Dedifferentiated amniotic fluid mesenchymal stem cell (primary cell): Measurements from ENCODE around the gene SAMD4A.
"Not testable (repeated sequence)": the region's sequence is repeated elsewhere in the genome, so short reads cannot be mapped to it uniquely, and the experiment has no call there.

Experiments used
- DNase-seq: peaks from one replicate; pipeline ENCODE4 v3.0.0-alpha.2; 2016; ENCODE audit errors: extremely low spot score

Gene SAMD4A

DNA sequence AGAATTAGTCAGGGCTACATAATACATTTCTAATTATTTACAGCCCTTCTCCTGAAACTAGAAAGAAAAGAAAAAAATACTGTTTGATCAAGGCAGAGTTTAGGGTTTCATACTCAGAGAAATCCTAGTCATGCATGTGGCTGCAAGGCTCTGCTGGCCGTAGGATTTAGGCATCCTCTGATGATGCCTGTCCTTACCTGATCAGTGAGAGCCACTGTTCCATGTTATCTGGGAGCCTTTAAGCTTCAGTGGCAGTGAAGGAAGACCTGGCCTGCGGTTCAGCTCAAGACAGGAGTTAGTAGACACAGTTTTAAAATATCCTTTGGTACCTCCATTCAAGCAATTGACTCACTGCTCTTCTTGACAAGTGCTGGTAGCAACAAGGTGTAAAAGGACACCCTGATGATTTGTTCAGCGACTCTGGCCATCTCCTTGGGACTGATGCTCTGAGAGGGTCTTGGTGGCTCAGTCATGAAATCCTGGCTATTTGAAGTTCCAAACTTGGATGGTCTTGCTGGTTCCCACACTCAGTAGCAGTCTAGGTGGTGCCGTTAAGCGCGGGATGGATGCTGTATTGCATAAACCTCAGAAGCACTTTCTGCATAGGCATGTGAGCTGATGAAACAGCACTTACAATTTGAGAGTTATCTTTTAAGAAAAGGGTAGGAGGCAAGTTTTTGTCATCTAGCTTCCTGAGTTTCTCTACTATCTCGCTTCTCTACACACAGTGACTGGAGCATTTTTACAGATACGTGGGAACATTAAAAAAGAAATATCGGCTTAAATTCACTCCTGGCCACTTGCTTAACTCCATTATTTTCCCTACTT lies 162.0 kb downstream of the SAMD4A start:
- no peak for DNase-seq

DNA sequence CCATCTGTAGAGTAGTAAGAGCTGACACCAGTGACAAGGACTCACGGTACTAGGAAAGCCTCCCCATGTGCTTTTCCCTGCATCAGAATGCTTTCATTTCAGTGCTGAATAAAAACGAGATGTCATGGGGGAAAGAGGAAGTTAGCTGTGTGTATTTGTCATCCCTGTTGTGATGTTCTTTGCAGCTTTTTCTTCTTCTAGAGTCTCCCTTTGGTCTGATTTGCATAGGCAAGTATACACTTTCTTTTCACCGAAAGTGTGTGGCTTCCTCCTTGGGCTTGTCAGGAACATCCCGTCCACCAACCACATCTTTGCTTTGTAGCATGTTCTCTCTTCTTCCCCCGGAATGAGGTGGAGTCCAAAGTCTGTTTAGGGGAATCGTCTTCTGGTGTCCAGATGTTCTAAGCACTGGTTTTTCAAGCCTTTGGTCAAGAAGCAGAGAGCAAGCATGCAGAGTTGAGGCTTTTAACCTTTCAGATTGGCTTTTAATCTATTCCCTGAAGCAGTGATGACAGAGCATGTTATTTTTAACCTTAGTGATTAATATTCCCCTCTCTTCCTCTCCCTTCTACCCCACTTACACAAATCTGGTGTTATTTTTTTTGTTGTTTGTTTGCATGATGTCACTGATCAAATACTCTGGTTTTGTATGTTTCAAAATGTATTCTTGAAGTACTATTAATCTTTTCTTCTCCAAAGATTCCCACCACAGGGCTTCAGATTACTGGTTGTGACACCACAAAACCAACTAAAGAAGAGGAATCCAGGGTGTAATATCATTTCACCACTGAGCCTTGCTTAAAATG lies 163.4 kb downstream of the SAMD4A start:
- peak; percentile 18 for DNase-seq

DNA sequence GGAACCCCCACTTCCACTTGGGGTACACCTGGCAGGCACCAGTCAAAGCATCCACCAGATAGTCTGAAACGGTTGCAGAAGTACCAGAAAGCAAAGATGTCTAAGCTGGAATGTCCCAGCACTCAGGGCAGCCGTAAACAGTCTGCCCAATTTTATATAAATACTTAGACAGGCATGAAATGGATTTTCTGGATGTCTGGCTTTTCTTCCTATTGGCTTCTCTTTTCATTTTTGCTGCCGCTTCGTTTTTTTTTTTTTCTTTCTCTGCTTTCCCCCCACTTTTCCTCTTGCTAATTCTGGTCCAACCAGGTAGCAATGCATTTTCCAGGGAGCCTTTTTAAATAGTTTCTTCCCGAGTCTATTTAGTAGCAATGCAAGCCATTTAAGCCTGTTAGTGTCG lies 168.0 kb downstream of the SAMD4A start:
- no peak for DNase-seq

DNA sequence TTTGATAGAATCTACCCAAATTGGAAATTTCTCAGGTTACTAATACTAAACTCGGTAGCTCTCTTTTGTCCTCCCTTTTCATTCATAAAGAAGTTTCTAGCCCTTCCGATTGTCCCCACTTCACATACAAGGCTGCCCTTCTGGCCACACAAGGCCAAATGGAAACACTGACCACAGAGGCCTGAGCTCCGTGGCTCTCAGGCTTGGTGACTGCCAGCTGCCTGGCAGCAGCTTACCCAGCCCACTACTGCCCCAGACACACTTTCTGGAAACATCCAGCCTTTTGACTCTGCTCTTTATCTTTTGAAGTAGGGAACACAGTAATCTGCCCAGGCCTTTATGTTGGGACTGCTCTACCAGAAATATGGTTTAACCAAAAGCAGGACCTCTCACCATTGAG lies 168.5 kb downstream of the SAMD4A start:
- no peak for DNase-seq

DNA sequence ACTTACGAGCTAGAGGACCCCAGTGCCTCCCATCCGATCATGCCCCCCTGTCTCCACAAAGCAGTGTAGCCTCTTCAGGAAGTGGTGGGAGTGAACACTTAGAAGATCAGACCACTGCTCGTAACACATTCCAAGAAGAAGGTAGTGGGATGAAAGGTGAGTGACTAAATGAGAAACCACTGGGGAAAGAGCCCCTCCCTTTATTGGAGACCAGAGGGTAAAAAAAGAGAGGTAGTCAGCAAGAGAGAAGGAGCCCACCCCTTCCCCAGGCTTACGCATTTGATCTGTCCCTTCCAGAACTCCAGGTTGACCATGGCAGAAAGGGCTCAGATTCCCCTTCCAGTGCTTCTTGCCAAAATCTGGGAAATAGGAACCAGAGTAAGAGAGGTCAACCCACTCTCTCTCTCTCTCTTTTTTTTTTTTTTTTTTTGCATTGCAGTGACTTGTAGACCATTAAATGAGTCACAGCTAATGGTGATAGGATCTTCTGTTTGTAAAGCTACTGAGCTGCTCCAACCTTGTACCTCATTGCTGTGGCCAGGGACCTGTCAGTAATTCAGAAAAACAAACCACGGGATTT lies 170.3 kb downstream of the SAMD4A start:
- DNase-seq, result no peak

DNA sequence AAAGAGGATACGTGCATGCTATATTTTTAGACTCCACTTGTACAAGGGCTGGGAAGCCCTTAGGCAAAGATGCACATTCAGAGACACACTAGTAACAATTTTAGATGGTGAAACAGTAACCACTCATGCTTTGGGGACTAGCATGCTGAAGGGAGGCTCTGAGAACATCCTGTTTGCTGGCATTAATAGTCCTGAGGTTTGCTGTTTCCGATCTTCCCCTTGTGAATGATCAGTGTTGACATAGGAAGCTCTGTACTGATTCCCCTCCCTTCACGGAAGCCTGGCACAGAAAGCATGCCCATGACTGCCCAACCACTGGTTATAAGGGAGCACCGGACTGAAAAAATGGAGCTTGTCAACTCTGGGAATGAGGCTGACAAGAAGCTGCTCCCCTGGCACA lies 171.1 kb downstream of the SAMD4A start:
- DNase-seq, result no peak

DNA sequence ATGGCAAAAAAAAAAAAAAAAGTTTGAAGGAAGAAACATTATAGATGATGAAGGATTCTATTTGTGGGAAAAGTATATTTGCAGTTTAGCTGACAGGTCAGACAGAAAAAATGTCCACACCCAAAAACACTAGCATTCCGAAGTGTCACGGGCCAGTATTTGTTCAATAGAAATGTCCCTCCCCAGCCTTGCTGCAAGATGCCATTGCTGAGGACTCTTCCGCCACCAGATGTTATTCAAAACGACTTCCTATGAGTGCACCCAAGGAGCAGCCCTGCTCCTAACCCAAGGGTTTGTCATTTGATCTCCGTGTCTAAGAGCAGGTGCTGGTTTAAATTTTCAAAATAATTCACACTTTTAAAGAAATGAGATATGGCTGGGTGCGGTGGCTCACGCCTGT lies 172.6 kb downstream of the SAMD4A start:
- no peak for DNase-seq

DNA sequence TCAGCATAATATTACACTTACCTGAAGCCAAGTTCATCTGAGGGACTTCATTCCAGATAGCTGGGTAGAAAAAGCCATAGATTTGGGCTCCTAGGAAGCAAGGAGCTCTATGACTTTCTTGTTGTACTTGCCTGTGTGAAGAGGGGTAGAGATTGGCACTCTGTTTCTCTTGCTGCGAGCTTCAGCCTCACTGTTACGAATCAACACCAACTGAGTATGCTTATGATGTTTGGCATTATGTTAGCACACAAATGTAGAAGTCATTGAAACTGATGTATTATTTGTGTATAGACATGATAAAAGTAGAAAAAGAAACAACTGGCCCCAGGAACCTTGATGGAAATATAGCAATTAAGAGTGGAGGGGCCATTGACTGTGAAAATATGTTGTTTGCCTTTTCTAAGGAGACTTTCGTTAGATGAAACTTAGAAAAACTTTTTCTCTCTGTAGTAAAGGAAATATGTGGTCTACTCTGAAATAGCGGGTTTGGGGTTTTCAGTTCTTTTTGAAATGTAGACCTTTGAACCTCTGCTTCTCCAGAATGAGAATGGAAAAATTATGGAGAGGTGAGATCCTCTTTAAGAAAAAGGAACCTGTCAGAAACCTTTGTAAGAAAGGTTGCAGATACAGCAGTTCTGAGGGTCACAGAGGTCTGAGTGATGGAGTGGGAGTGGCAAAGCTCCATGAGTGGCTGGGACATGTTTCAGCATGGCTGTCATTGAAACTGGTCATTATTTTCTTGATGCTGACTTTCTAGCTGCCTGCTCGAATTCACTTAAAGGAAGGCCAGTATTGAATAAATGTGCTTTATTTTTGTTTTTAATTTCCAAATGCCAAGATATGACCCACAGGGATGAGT lies 175.8 kb downstream of the SAMD4A start:
- DNase-seq, result no peak

DNA sequence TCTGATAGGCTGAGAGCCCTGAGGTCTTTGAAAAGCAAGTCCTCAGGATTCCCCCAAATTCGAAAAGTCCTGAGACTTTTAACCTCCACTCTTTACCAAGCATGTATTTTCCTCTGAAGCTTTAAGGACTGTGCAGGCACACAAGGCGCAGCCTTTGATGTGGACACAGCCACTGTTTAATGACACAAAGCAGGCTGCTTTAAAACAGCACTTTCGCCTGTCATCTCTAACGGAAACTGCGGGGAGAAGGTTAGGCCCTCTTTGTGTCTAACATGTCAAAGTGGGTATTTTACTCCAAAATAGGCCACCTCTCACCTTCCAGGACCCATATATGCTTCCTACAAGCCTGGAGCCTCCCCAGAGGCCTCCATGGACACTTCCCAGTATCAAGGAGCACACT lies 176.5 kb downstream of the SAMD4A start:
- DNase-seq, result no peak

DNA sequence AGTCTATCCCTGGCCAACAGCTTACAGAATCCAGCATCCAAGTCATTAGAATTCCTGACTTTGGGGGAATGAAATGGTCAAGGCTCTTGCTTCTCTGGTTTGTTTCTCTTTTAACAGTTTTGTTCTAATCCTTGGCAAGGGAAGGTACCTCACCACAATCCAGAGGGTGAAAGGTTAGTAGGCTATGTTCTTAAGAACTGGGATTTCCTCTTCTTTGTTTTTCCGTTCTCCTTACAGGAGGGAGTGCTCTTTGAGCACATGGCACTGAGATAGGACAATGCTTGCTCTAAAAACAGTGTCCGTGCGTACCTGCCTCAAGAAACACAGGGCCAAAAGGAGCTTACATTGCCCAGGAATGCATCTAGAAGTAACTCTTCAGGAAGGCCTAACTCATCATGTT lies 179.1 kb downstream of the SAMD4A start:
- no peak for DNase-seq

DNA sequence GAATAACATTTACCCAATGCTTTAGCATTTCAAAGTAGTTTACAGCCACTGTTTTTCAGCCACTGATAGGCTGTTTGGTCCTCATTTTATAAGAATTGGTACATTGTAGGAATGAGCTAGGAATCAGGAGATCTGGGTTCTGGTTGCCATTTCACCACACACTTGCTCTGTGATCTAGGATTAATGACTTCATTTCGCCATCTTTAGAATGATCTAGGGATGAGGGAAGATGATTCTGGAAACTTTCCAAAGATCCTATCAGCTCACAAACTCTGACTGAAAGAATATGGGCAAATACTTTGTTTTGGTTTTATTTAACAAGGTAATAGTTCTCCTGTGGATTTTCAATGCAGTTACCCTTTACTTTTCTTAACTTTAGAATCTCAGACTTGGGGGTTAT lies 180.7 kb downstream of the SAMD4A start:
- no peak for DNase-seq

DNA sequence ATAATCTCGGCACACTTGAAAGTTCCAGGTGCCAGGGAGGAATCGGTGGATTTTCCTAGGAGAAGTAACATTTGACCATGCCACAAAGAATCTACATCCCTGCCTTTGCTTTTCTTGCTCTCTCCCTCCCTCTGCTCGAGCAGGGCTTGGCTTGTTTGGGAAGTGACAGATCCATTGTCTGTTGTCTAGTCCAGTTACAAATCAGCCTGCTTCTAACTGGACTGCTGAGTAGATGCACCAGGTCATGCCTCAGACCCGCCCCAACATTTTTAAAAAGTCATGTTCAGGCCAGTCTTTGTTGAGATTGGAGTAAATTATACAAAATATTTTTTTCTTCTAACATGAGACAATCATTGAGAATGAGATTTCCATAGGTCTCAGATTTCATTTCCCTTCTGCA lies 182.3 kb downstream of the SAMD4A start:
- no peak for DNase-seq

DNA sequence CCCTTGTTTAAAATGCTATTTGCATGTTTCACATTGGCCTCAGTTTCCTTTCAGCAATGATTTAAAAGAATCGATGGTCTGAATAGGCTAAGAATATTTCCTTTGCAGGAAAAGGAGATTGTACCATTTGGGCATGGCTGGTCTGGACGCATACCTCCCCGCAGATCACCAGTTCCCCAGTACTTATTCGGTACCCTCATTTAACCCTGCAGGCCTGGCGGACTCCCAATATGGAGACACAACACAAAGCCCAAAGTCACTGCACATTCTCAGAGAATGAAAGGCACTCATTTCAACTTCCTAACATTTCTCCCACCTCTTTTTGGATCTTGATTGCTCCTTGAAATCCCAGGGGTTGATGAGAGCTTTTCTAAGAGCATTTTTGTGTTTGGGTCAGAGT lies 182.8 kb downstream of the SAMD4A start:
- no peak for DNase-seq

DNA sequence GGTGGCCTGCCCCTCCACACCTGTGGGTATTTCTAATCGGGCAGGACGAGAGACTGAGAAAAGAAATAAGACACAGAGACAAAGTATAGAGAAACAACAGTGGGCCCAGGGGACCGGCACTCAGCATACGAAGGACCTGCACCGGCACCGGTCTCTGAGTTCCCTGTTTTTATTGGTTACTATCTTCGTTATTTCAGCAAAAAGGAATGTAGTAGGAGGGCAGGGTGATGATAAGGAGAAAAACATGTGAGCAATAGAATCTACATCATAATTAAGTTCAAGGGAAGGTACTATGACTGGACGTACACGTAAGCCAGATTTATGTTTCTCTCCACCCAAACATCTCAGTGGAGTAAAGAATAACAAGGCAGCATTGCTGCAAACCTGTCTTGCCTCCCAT lies 185.7 kb downstream of the SAMD4A start:
- DNase-seq, result not testable (repeated sequence)

DNA sequence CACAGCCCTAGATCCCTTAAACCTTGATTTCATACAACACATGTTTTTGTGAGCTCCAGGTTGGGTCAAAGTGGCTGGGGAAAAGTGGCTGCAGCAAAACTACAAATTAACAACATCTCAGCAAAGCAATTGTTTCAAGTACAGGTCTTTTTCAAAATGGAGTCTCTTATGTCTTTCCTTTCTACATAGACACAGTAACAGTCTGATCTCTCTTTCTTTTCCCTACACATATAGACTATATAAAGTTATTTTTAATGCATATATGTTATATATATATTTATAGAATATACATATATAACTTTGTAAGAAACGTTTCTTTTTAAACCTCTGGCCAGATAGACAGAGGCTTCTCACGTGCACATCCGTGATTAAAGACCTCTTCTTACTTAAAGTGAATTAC lies 186.5 kb downstream of the SAMD4A start:
- DNase-seq, result not testable (repeated sequence)

DNA sequence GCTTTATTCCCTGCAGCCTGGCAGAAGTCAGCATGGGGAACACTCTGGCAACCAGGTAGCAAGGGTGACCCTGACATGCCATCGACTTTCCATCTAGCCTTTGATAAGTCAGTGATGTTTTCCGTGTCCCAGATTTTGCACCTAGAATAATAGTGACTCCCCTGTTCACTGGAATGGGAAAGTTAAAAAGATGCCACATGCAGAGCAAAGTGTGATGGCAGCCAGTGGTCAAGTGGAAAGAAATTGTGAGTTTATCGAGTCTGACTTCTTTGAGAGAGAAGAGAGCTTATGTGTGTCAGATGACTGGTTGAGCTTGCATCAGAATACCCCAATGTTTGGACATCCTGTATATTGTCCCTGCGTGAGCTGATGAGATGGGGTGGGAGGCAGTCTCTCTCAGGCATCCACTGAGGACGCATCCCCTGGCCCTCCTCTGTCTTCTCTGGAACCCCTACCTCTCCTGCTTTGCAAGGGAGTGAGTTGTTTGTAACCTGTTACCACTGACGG lies 187.2 kb downstream of the SAMD4A start:
- no peak for DNase-seq

DNA sequence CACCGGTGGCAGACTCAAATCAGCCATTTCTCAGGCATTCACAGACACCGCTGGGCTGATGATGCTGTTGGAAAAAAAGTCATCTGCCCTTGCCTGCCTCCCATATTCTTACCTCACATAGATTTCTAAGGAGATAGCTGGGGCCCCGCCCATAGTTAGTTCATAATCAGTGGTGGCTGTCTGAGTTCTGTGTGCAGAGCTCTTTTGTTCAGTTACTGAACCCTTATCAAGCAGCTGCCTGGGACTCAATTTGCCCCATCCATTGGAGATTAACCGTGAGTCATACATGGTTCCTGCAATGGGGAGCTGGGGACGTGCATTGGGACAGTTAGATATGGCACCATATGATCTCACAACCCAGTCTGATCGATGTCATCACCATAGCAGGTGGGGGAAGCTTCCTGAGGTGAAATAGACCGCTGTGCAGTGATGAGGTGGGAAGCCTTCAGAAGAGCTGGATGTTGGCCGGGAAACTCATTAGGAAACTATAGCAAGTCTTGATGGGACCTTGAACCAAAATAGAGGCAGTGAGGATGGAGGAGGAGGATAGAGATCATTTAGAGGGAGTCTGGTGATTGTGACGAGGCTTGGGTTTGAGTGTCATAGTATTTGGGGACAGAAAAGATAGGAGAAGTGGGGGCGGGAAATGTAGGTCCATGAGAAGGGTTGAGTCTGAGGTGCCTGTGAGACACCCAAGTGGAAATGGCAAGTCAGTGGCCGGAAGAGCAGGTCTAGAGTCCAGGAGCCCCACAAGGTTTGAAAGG lies 187.9 kb downstream of the SAMD4A start:
- no peak for DNase-seq

DNA sequence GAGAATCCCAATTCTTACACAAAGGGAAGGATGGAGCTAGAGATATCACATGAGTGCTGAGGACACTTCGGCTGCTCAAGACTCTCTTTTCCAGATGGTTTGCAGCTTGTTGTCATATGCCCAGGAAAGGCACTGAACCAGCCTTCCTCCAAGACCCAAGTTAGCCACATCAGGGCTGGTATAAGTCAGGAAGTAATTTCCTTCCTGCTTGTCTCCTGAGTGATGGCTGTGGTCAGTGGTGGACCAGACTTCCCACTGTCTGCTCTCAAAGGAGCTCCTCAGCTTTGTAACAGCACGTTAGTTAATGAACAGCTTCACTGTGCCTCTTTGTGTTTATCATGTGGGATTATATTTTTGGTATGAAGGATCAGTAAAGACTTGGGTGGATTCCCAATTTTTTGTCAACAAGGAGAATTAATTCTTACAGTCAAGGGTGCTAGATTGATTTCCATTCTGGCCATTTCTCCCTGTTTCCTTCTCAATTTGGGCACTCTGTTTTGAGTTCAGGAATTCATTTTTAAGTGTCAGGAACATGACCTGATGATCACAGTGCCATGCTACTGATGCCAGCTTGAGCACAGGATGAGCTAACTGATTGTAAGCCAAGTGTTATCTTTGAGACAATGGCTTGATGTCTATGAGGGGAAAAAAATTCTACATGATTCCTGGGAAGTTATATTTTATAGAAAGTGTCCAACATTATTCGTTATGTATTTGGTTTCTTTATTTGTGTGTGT lies 189.9 kb downstream of the SAMD4A start:
- DNase-seq, result no peak

DNA sequence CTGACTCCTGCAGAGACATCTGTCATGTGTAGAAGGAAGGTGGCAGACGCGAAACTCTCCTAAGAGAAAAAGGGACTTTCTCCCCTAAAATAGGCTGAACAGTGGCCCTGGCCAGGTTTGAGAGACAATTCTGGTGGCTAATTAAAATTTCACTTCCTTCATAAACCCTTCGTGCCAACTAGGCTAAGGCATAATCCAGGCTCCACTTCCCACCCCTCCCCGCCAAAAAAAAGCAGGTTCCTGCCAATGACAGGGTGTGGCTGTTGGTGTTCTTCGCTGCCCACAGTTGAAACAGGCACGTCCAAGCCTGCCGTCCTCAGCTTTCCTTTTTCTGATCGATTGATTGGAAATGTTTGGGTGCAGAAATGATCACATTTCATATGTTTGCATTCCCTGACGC lies 191.1 kb downstream of the SAMD4A start:
- DNase-seq, result no peak

DNA sequence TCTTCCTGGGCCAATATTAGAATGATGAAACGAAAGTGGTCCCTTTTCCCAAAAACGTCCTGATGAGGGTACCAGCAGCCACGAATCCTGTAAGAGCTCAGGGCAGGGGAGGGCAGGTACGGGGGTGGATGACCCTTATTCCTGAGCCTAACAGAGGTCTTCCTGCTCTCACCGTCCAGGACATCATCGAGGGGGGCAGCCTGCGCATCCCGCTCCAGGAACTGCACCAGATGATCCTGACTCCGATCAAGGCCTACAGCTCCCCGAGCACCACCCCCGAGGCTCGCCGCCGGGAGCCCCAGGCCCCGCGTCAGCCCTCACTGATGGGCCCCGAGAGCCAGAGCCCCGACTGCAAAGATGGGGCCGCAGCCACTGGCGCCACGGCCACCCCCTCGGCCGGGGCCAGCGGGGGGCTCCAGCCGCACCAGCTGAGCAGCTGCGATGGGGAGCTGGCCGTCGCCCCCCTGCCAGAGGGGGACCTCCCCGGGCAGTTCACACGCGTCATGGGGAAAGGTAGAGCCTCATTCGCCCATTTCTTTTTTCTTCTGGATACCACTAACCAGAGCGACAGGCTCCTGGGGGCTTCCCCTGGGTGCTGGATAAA lies 193.2 kb downstream of the SAMD4A start:
- no peak for DNase-seq
